GM23248 (cell line): ENCODE data around the gene STOML3. TPM values are rescaled to one million over a fixed set of nuclear protein-coding genes. Genes with fewer than 3 reads are reported as not detected.

Source experiments
- DNase-seq: peaks from one replicate; pipeline ENCODE4 v3.0.0-alpha.2; 2015
- H2AFZ ChIP-seq: fragments of 200-600 bp; sonication (generic); 2 replicates; pipeline ENCODE4 v1.6.1; 2016; ENCODE audit warnings: antibody characterized with exemption
- H3F3A ChIP-seq: fragments of 200-600 bp; sonication (generic); 2 replicates; pipeline ENCODE4 v1.6.1; 2016; ENCODE audit warnings: mild to moderate bottlenecking, antibody characterized with exemption, mixed run types; ENCODE audit not compliant: insufficient read depth
- H3K27ac ChIP-seq: fragments of 200-600 bp; sonication (generic); 2 replicates; pipeline ENCODE4 v1.5.1; 2016; ENCODE audit warnings: mild to moderate bottlenecking
- H3K27me3 ChIP-seq: fragments of 200-600 bp; sonication (generic); replicated peaks from 2 replicates; pipeline ENCODE4 v1.6.1; 2016; ENCODE audit warnings: mild to moderate bottlenecking; ENCODE audit not compliant: insufficient read depth
- H3K36me3 ChIP-seq: fragments of 200-600 bp; sonication (generic); 2 replicates; pipeline ENCODE4 v1.6.1; 2016; ENCODE audit warnings: low read depth, mild to moderate bottlenecking
- H3K4me1 ChIP-seq: fragments of 200-600 bp; sonication (generic); 2 replicates; pipeline ENCODE4 v1.6.1; 2016; ENCODE audit warnings: mild to moderate bottlenecking; ENCODE audit not compliant: insufficient read depth
- H3K4me2 ChIP-seq: fragments of 200-600 bp; sonication (generic); one replicate; pipeline ENCODE4 v1.6.1; 2016; ENCODE audit warnings: mild to moderate bottlenecking; ENCODE audit not compliant: unreplicated experiment
- H3K4me3 ChIP-seq: fragments of 200-600 bp; sonication (generic); 2 replicates; pipeline ENCODE4 v1.5.1; 2016; ENCODE audit warnings: mild to moderate bottlenecking
- H3K79me2 ChIP-seq: fragments of 200-600 bp; sonication (generic); 2 replicates; pipeline ENCODE4 v1.6.1; 2016; ENCODE audit warnings: mild to moderate bottlenecking; ENCODE audit not compliant: insufficient read depth
- H3K9ac ChIP-seq: fragments of 200-600 bp; sonication (generic); 2 replicates; pipeline ENCODE4 v1.6.1; 2016; ENCODE audit warnings: mild to moderate bottlenecking
- H3K9me2 ChIP-seq: fragments of 200-600 bp; sonication (generic); 2 replicates; pipeline ENCODE4 v1.6.1; 2016; ENCODE audit warnings: mixed run types, mild to moderate bottlenecking, moderate library complexity; ENCODE audit not compliant: insufficient read depth
- H3K9me3 ChIP-seq: fragments of 200-600 bp; sonication (generic); one replicate; pipeline ENCODE4 v1.6.1; 2017; ENCODE audit warnings: low read depth
- H4K20me1 ChIP-seq: fragments of 200-600 bp; sonication (generic); 2 replicates; pipeline ENCODE4 v1.6.0; 2016; ENCODE audit not compliant: insufficient read depth
- EZH2 ChIP-seq: fragments of 200-600 bp; sonication (generic); IDR thresholded peaks from 2 replicates; pipeline ENCODE4 v1.6.1; 2018; ENCODE audit warnings: antibody characterized with exemption, mild to moderate bottlenecking; ENCODE audit not compliant: insufficient read depth, poor library complexity, severe bottlenecking
- EZH2phosphoT487 ChIP-seq: fragments of 200-600 bp; sonication (generic); IDR thresholded peaks from 2 replicates; pipeline ENCODE4 v1.6.1; 2018; ENCODE audit warnings: antibody characterized with exemption, moderate library complexity, mild to moderate bottlenecking, low read depth; ENCODE audit not compliant: insufficient read depth
- WGBS, 2 experiments: methylation state at CpG; one replicate each; pipeline ENCODE4 v1.1.6; 2015 to 2017; ENCODE audit warnings: low lambda C conversion rate in 2 of 2, low coverage in 1 of 2; ENCODE audit errors: missing lambda C conversion rate in 2 of 2; 5-methylcytosine and 5-hydroxymethylcytosine counted together
- in situ Hi-C: fragments of 300-500 bp; cut with MboI; formaldehyde crosslinking; loops from 2 replicates; pipeline ENCODE4 v1.15.0; 2020
- polyA plus RNA-seq: library from polyadenylated mRNA; unstranded; fragments of >200 nt; fragmentation: Nextera tagmentation; extraction: Ambion mirVana; gene quantifications from 2 replicates; pipeline ENCODE4 v1.2.1, GENCODE V29; 2016
- total RNA-seq: library from RNA; depleted of rRNA; stranded (reverse); fragments of >200 nt; shearing (Covaris generic); gene quantifications from 2 replicates; pipeline ENCODE4 v1.2.3, GENCODE V29; 2014

Gene STOML3
- total and polyA plus RNA-seq, 2 experiments from 2014 or later, result not detected

DNA sequence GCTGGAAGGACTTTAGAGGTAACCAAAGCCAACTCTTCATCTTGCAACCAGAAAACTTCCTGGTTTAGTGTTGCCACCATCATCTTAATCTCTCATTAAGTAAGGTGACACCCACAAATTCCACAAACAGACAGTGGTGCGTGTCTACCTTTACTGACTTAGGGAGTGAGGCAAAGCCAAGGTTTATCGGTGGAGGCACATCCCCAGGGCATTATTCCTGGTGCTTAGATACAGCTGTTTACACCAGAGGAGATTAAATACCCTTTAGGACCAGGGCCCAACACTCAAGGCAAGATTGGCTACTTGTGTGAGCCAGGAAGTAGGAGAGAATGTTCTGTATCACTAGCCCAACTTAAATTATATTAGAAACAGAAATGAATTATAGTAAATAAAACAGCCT lies 9.5 kb downstream of the STOML3 start:
- Histone ChIP-seq H3K27ac (no peak overlapping the region), H2AFZ (no peak overlapping the region), H3K4me3 (no peak overlapping the region), H3K79me2 (no peaks in the 10 kb centered on the region), H3K9me3 (no peaks in the 10 kb centered on the region), H3K4me2 (no peak overlapping the region), H3K9me2 (no peaks in the 10 kb centered on the region), H3K4me1 (no peaks in the 10 kb centered on the region), H4K20me1 (no peaks in the 10 kb centered on the region), H3F3A (no peaks in the 10 kb centered on the region), H3K36me3 (no peaks in the 10 kb centered on the region), H3K9ac (no peak overlapping the region), H3K27me3 (0 out of 2 replicates have a peak, but pooled peaks cover 10% of the 10 kb centered on the region)
- TF ChIP-seq EZH2, result no peak
- no peak for TF ChIP-seq EZH2phosphoT487
- WGBS, 2 experiments, result 27 to 30% methylated on average over 2 of the region's 2 CpGs
- in situ Hi-C loops, result no loop called here
- DNase-seq, result no peak

DNA sequence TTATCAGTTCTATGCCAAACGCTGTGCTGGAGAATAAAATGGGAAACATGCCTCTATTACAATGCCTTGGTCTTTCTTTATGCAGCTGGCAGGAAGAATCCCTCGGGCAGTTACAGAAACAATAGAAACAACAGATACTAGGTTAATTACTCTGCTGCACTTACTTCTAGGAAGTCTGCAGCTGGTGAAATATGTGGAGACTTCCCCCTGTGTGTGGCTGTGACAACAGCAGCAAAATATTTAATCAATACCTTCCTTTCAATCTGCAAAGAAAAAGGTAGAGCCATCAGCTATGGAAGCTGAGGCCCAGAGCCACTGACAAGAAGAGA lies 9.9 kb downstream of the STOML3 start:
- H3K27me3 ChIP-seq, result 0 out of 2 replicates have a peak, but pooled peaks cover 10% of the 10 kb centered on the region
- H3K79me2 ChIP-seq, result no peaks in the 10 kb centered on the region
- no peak overlapping the region for H3K4me2 ChIP-seq
- DNase-seq, result no peak
- H3K9me2 ChIP-seq, result no peaks in the 10 kb centered on the region
- no peak overlapping the region for H2AFZ ChIP-seq
- in situ Hi-C loops, result no loop called here
- H3K4me3 ChIP-seq, result no peak overlapping the region
- no peaks in the 10 kb centered on the region for H3K9me3 ChIP-seq
- no peaks in the 10 kb centered on the region for H3F3A ChIP-seq
- no peaks in the 10 kb centered on the region for H3K4me1 ChIP-seq
- H4K20me1 ChIP-seq, result no peaks in the 10 kb centered on the region
- WGBS, 2 experiments, result 2 to 10% methylated on average over 2 of the region's 2 CpGs
- no peak overlapping the region for H3K9ac ChIP-seq
- no peaks in the 10 kb centered on the region for H3K36me3 ChIP-seq
- TF ChIP-seq EZH2phosphoT487 (no peak), EZH2 (no peak)
- H3K27ac ChIP-seq, result no peak overlapping the region

DNA sequence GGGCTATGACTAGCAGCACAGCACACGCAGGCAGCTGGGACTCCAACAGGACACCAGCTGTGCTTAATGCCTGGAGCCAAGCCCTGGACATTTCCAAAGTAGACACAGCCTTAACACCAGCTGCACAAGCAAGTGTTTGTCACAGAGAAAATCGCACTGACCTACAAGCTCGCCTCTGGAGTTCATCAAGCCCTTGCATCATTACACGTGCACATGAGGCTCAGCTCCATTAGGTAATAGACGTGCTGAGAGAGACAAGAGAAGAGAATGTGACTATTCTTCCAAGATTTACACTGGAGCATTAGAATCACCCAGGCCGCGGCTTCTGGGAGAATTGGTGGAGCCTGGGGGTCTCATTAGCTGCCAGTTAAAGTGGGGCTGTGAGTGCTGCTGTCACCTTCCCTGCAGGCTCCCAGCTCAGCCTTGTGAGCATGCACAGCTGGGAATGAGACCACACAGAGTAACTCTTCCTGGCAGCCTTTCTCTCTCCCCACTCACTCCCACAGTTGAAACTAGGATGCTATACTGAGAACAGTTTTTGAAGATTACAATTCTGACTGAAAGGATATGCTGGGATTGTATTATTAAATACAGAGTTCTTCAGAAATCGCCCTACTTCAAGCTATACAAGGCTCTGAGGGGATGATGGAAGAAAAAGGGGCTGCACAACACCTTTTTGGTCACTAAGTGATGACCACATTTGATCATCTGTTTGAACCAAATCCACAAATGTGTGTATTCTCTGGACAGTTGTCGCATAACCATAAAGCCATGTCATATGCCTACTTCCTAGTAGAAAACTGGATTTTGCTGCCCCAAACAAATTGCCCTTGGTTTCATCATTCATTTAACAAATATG lies 10.5 kb downstream of the STOML3 start:
- no peak overlapping the region for H3K9ac ChIP-seq
- WGBS, 2 experiments, result 8 to 9% methylated on average over 9 of the region's 9 CpGs
- H3K9me3 ChIP-seq, result no peaks in the 10 kb centered on the region

DNA sequence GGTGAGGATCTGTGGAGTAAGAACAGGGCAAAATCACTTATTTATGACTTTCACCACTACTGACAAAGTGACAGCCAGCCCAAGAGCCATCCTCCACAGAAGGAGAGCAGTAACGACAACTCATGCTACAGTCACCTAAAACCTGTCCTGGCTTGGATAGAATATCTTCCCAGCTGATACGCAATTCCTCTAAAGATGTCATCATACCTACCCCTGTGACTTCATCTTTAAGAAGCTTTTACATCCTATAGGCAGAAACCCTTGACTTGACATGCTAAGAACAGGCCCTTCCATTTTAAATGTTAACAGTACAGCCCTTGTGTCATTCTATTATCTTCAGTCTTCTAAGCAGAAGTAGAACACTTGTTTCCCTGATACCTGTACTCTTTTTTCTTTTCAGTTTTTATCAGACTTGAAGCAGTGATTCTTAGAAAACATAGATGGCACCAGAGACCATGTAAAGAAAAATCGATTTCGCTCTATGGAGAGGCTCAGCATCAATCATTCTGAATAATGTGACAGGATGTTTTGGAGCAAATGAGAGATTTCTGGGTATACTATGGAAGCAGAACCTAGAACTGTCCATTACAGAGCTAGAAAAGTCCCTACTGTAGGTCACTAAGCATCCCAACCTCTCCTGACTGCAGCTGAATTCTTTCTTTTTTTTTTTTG lies 20.1 kb downstream of the STOML3 start:
- Histone ChIP-seq H3K4me1 (no peaks in the 10 kb centered on the region), H3K9ac (no peak overlapping the region), H3K9me3 (no peaks in the 10 kb centered on the region), H4K20me1 (no peaks in the 10 kb centered on the region), H3K79me2 (no peaks in the 10 kb centered on the region), H3K4me2 (no peak overlapping the region), H3K27me3 (peaks cover 9% of the 10 kb centered on the region), H3K27ac (no peak overlapping the region), H3K4me3 (no peak overlapping the region), H3K9me2 (no peaks in the 10 kb centered on the region), H2AFZ (no peak overlapping the region), H3F3A (no peaks in the 10 kb centered on the region), H3K36me3 (no peaks in the 10 kb centered on the region)
- in situ Hi-C loops, result no loop called here
- TF ChIP-seq EZH2 (no peak), EZH2phosphoT487 (no peak)
- DNase-seq, result no peak
- WGBS, 2 experiments, result 52 to 53% methylated on average over 4 of the region's 4 CpGs

More for the DNA sequence above, 10.5 kb downstream of the STOML3 start:
- no peaks in the 10 kb centered on the region for H4K20me1 ChIP-seq
- no peak overlapping the region for H2AFZ ChIP-seq
- in situ Hi-C loops, result no loop called here
- H3K9me2 ChIP-seq, result no peaks in the 10 kb centered on the region
- no peaks in the 10 kb centered on the region for H3K36me3 ChIP-seq
- H3K4me2 ChIP-seq, result no peak overlapping the region
- no peaks in the 10 kb centered on the region for H3K4me1 ChIP-seq
- no peak overlapping the region for H3K4me3 ChIP-seq
- 0 out of 2 replicates have a peak, but pooled peaks cover 10% of the 10 kb centered on the region for H3K27me3 ChIP-seq
- no peaks in the 10 kb centered on the region for H3F3A ChIP-seq
- DNase-seq, result peak; percentile 9
- H3K79me2 ChIP-seq, result no peaks in the 10 kb centered on the region
- TF ChIP-seq EZH2 (no peak), EZH2phosphoT487 (no peak)
- no peak overlapping the region for H3K27ac ChIP-seq
